Heart left ventricle (tissue), 16 donors: ENCODE measurements around the gene EXOC4. TPM values are rescaled to one million over a fixed set of nuclear protein-coding genes. Genes with fewer than 3 reads are reported as not detected.

Experiments used
- ATAC-seq, 4 donors: fragments of 200-7000 bp; cut with Tn5 transposase; one replicate each; pipeline ENCODE4 v1.9.1; 2020 to 2022; ENCODE audit warnings: moderate library complexity in 4 of 4, mild to moderate bottlenecking in 3 of 4, moderate number of reproducible peaks in 1 of 4
- DNase-seq, 5 donors: peaks; one replicate each; pipeline ENCODE4 v3.0.0-alpha.2; 2020
- H3K27ac ChIP-seq, 12 donors: fragments of 200-600 bp; sonication (generic) in 4 of 12; one replicate each; pipeline versions ENCODE4 v1.5.0 to v1.8.0; 2016 to 2022; ENCODE audit warnings: mild to moderate bottlenecking in 2 of 12
- H3K27me3 ChIP-seq, 9 donors: fragments of 200-600 bp; sonication (generic) in 2 of 9; one replicate each; pipeline versions ENCODE4 v1.5.1 to v1.8.0; 2016 to 2022; ENCODE audit warnings: mild to moderate bottlenecking in 3 of 9
- H3K36me3 ChIP-seq, 9 donors: fragments of 200-600 bp; sonication (generic) in 2 of 9; one replicate each; pipeline versions ENCODE4 v1.5.0 to v1.8.0; 2018 to 2022; ENCODE audit warnings: mild to moderate bottlenecking in 2 of 9
- H3K4me1 ChIP-seq, 12 donors: fragments of 200-600 bp; sonication (generic) in 4 of 12; one replicate each; pipeline versions ENCODE4 v1.5.0 to v1.8.0; 2016 to 2022; ENCODE audit warnings: mild to moderate bottlenecking in 3 of 12
- H3K4me3 ChIP-seq, 12 donors: fragments of 200-600 bp; sonication (generic) in 4 of 12; one replicate each; pipeline versions ENCODE4 v1.5.0 to v1.8.0; 2017 to 2022; ENCODE audit warnings: mild to moderate bottlenecking in 9 of 12, moderate library complexity in 4 of 12
- H3K9me3 ChIP-seq, 12 donors: fragments of 200-600 bp; sonication (generic) in 4 of 12; one replicate each; pipeline versions ENCODE4 v1.5.0 to v1.8.0; 2016 to 2022; ENCODE audit warnings: mild to moderate bottlenecking in 1 of 12
- CTCF ChIP-seq, 12 donors: fragments of 200-600 bp; sonication (generic) in 4 of 12; IDR thresholded peaks; one replicate each; pipeline versions ENCODE4 v1.5.0 to v1.8.0; 2018 to 2022; ENCODE audit warnings: antibody characterized with exemption in 12 of 12, mild to moderate bottlenecking in 5 of 12
- POLR2A ChIP-seq, 2 donors: fragments of 450-650 bp; IDR thresholded peaks; one replicate each; pipeline ENCODE4 v1.6.1; 2017; ENCODE audit warnings: antibody characterized with exemption in 2 of 2, mild to moderate bottlenecking in 2 of 2, moderate library complexity in 2 of 2
- WGBS, 4 donors: extraction: QIAGEN DNeasy Blood & Tissue Kit in 2 of 4; methylation state at CpG; one replicate each; pipeline versions ENCODE4 v1.1.5 to v1.1.7; 2013 to 2018; 5-methylcytosine and 5-hydroxymethylcytosine counted together
- intact Hi-C, 10 donors: fragments of 100-400 bp; cut with DNase I; formaldehyde crosslinking; loops; one replicate each; pipeline versions ENCODE4 v1.11.1 to v1.14.2; 2022
- polyA plus RNA-seq, 2 donors: library from polyadenylated mRNA; stranded (reverse); fragments of 200-250 nt; gene quantifications; one replicate each; pipeline ENCODE4 v1.2.3, GENCODE V29; 2013
- total RNA-seq, 9 donors: library from RNA; depleted of rRNA in 2 of 9; stranded (reverse); fragments of >200 nt in 2 of 9; fragmentation: NEBNext Ultra II Directional in 3 of 9; extraction: Animal tissue kit (Norgen Biotek cat#: 25700) in 3 of 9; gene quantifications; one replicate each; pipeline versions ENCODE4 v1.1.0 to v1.2.4, GENCODE V29; 2016 to 2023
- donor health status: ischemic (EF 13 %, LVEDD 7.1; RV severe dilation, severe dysfunction).
- donor health status: healthy with polysubstance abuse.
- donor health status: DM: no; HTN: yes; CAD: no.
- donor health status: DM: no; HTN: no; CAD: no.
- donor health status: ischemic (EF 25% LVEDD 6.9; RV normal size, moderate dysfunction).
- donor health status: ischemic (EF 25% LVEDD 5.7; RV mildly dilated, moderate dysfunction).
- donor health status: healthy.
- donor health status: DM: yes; HTN: yes; CAD: no.
- donor health status: ischemic (EF 35%, LVEDD 5.7; RV mildly dilated, moderate dysfunction).
- donor health status: nonischemic (EF 11% LVEDD 7.7; RV severe dilation, severe dysfunction).
- donor health status: DM: yes; HTN: yes; CAD: no.
- donor health status: PGD.
- donor health status: ischemic (EF 29% LVEDD 5.4; RV normal size, mild dysfunction).
- donor health status: nonischemic (EF 23%, LVEDD 6.1; RV moderate dilation, normal function).

EXOC4 gene
- total and polyA plus RNA-seq, 11 donors = 8.8 to 61.2 (median 33.8) TPM

DNA sequence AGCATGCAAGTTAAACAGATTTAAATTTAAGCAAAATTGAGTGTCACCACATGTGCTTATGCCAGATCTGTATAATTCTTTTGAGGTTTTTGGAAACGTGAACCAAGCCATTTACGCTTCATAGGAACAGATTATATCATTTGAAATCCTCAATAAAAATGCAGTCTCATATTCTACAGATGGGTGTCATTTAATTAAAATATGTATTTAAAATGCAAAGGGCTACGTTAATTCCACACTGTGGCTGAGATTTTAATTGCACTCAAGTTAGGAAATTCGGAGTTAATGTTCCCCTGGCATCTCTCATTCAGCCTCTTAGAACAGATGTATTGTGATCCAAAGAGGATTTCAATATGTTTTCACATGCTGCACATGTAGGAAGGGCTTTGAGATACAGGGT, 709.8 kb downstream of the EXOC4 start:
- Histone ChIP-seq H3K27ac (no peak overlapping the region), H3K9me3 (peaks cover 0 to 40% (median 3%) of the 10 kb centered on the region in 12 donors), H3K36me3 (no peaks in the 10 kb centered on the region), H3K4me3 (no peak overlapping the region), H3K27me3 (no peaks in the 10 kb centered on the region), H3K4me1 (peaks cover 0 to 9% (median 0%) of the 10 kb centered on the region in 12 donors)
- WGBS, 4 donors = 89 to 95% (median 93%) methylated on average over 4 of the region's 4 CpGs
- TF ChIP-seq CTCF (IDR thresholded peaks at IDR 0.05) (no peak), POLR2A (IDR thresholded peaks at IDR 0.05) (no peak)
- intact Hi-C loops = no loop called here
- ATAC-seq (no peak), DNase-seq (no peak)

DNA sequence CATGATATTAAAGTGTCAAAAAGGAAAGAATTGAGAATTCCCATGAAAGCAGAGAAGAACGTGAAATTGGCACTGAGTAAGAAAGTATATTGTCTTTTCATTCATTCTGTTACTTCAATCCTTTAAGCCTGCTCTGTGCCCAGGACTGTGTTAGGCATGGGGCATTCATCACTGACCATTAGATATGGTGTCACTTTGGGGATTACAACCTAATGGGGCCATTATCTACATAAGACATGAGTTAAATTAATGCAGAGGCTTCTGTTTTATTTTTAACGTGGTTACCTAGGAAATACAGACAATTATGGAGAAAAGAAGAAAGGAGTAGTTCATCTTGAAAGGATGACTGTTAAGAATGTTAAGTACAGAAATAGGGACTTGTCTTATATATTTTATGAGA, 710.8 kb downstream of the EXOC4 start:
- ATAC-seq (no peak), DNase-seq (no peak)
- 72 to 81% (median 79%) methylated on average over 2 of the region's 2 CpGs for WGBS, 4 donors
- Histone ChIP-seq H3K4me3 (no peak overlapping the region), H3K9me3 (peaks cover 0 to 44% (median 3%) of the 10 kb centered on the region in 12 donors), H3K36me3 (no peaks in the 10 kb centered on the region), H3K27me3 (no peaks in the 10 kb centered on the region), H3K27ac (no peak overlapping the region), H3K4me1 (no peaks in the 10 kb centered on the region)
- intact Hi-C loops = no loop called here
- TF ChIP-seq POLR2A (IDR thresholded peaks at IDR 0.05) (no peak), CTCF (IDR thresholded peaks at IDR 0.05) (no peak)

DNA sequence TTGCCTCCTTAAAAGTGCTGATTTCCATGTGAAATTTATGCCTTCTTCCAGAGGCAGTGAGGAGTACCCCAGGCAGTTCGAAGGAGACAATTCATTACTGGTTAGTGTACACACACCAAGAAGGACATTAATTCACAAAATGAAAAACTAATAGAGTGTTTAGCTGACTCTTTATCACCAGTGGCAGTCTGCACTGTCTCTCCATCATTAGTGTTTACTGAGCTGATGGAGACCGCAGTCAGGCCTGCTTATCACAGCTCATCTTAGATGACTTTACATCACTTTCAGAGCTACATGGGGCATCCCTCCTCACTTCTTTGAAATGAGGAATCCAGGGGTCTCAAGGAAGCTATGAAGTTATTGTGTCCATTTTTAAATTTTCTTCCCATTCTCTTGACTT, 718.7 kb downstream of the EXOC4 start:
- WGBS, 4 donors = 88 to 94% (median 90%) methylated on average over 2 of the region's 2 CpGs
- no peak for TF ChIP-seq CTCF (IDR thresholded peaks at IDR 0.05)
- no peak for TF ChIP-seq POLR2A (IDR thresholded peaks at IDR 0.05)
- H3K36me3 ChIP-seq = no peaks in the 10 kb centered on the region
- no peaks in the 10 kb centered on the region for H3K27me3 ChIP-seq
- DNase-seq = no peak
- no peak for ATAC-seq
- no peak overlapping the region for H3K4me3 ChIP-seq
- H3K4me1 ChIP-seq = no peaks in the 10 kb centered on the region
- intact Hi-C loops = no loop called here
- peaks cover 0 to 12% (median 0%) of the 10 kb centered on the region in 12 donors for H3K9me3 ChIP-seq
- no peak overlapping the region for H3K27ac ChIP-seq

DNA sequence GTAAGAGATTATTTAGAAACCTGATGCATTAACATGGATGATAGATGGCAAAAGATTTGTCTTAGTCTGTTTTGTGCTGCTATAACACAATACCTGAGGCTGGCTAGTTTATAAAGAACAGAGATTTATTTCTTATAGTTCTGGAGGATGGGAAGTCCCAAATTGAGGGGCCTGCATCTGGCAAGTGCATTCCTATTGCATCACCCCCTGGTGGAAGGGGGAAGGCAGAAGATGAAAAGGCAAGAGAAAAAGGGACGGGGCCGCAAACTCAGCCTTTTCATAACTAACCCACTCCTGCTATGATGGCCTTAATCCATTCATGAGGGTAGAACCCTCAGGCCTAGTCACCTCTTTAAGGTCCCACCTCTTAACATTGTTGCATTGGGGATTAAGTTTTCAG, 720.8 kb downstream of the EXOC4 start:
- WGBS, 4 donors = 97 to 98% (median 97%) methylated on average over 2 of the region's 2 CpGs
- DNase-seq (no peak), ATAC-seq (no peak)
- TF ChIP-seq POLR2A (IDR thresholded peaks at IDR 0.05) (no peak), CTCF (IDR thresholded peaks at IDR 0.05) (no peak)
- Histone ChIP-seq H3K27ac (no peak overlapping the region), H3K4me3 (no peak overlapping the region), H3K36me3 (no peaks in the 10 kb centered on the region), H3K9me3 (no peaks in the 10 kb centered on the region), H3K27me3 (no peaks in the 10 kb centered on the region), H3K4me1 (peaks cover 0 to 6% (median 0%) of the 10 kb centered on the region in 12 donors)
- intact Hi-C loops = no loop called here
